HL-60/S4 treated with retinoic acid at 250 ng/mL for 4 days and 3 days (cell line): ENCODE data around the gene MICAL3.
"Not testable (repeated sequence)": the region's sequence is repeated elsewhere in the genome, so short reads cannot be mapped to it uniquely, and the experiment has no call there.

Experiments used
- in situ Hi-C: fragments of 300-500 bp; cut with MboI; formaldehyde crosslinking; loops from 2 replicates; pipeline ENCODE4 v1.7.0; 2022; ENCODE audit warnings: low sequenced_read_pairs

The MICAL3 gene

GRCh38 chr22:18059991-18060390 is 35.6 kb upstream of the MICAL3 start:
- in situ Hi-C loops = loop anchor here (10.0 kb wide), 1 partner anchor 225 kb away; no protein-coding TSS in a partner anchor

- in situ Hi-C loops = no loop called here
Measured at GRCh38 chr22:18059473-18059872, 35.1 kb upstream of the MICAL3 start.

- in situ Hi-C loops = no loop called here
Measured at GRCh38 chr22:18059094-18059417, 34.7 kb upstream of the MICAL3 start.

GRCh38 chr22:18058371-18059093 is 34.2 kb upstream of the MICAL3 start:
- in situ Hi-C loops = no loop called here

- in situ Hi-C loops = no loop called here
Measured at GRCh38 chr22:18057568-18058209, 33.3 kb upstream of the MICAL3 start.

GRCh38 chr22:18056807-18057474 is 32.6 kb upstream of the MICAL3 start:
- in situ Hi-C loops = no loop called here

- in situ Hi-C loops = no loop called here
Measured at GRCh38 chr22:18056161-18056666, 31.9 kb upstream of the MICAL3 start.

- in situ Hi-C loops = no loop called here
Measured at GRCh38 chr22:18055619-18056160, 31.3 kb upstream of the MICAL3 start.

GRCh38 chr22:18053216-18053946 is 29.0 kb upstream of the MICAL3 start:
- in situ Hi-C loops = not testable (repeated sequence)

GRCh38 chr22:18051113-18051512 is 26.8 kb upstream of the MICAL3 start:
- in situ Hi-C loops = not testable (repeated sequence)

GRCh38 chr22:18050065-18050464 is 25.7 kb upstream of the MICAL3 start:
- in situ Hi-C loops = no loop called here

GRCh38 chr22:18048441-18048898 is 24.1 kb upstream of the MICAL3 start:
- in situ Hi-C loops = no loop called here

- in situ Hi-C loops = no loop called here
Measured at GRCh38 chr22:18048041-18048440, 23.7 kb upstream of the MICAL3 start.

GRCh38 chr22:18045794-18046193 is 21.4 kb upstream of the MICAL3 start:
- in situ Hi-C loops = no loop called here

GRCh38 chr22:18044548-18045271 is 20.3 kb upstream of the MICAL3 start:
- in situ Hi-C loops = no loop called here

GRCh38 chr22:18042685-18043084 is 18.3 kb upstream of the MICAL3 start:
- in situ Hi-C loops = no loop called here

- in situ Hi-C loops = not testable (repeated sequence)
Measured at GRCh38 chr22:18040898-18041297, 16.5 kb upstream of the MICAL3 start.

GRCh38 chr22:18035751-18036150 is 11.4 kb upstream of the MICAL3 start:
- in situ Hi-C loops = no loop called here

GRCh38 chr22:18034076-18034475 is 9.7 kb upstream of the MICAL3 start:
- in situ Hi-C loops = no loop called here
